DMS114 treated with DMSO at 0.1 percent for 48 hours (cell line): ENCODE results near the gene SLITRK4.

ENCODE experiments used
- DNase-seq: peaks from one replicate; lab custom pipeline; 2025; ENCODE audit not compliant: unreplicated experiment; lab: John Stamatoyannopoulos, UW

The SLITRK4 gene

GRCh38 chrX:143635915-143636314 lies at the start of gene SLITRK4:
Gene SLITRK4, minus strand, starts transcription at chrX:143636101. Its CDS starts 4,993 bp downstream, at chrX:143631108.
- DNase-seq: no peak

DNA sequence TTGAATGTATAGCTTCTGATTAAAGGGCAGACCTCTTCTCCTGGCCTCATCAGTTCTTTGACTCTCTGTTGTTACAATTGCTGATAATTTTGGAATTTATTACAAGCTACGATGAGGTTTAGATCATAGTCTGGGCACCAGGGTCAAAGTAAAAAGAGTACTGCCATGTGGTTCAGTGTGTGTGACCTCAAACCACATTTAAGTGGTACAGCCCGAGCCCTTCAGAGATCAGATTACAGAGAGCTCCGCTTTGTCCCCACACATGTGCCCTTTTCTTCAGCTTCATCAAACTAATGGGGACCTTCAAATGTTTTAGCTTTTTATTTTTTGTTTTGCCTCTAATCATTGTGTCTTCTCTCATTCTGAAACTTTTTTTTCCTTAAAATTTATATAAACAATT lies 47.6 kb upstream of the SLITRK4 start:
- no peak for DNase-seq

DNA sequence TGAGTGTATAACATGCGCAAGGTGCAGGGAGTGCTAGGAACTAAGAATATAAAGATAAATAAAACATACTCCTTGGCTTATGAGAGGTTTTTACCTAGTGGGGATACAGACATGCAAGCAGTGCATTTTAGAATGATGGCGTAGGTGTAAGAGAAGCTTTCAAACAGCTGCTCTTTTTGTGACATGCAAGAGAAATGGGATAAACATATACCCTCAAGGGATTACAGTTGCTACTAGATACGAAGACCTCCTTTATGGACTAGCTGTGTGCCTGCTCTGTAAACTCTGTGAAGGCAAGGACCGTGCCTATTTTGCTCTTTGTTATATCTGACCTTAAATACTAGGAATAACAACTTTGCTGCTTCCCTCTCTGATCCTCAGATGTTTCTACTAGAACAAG lies 39.0 kb upstream of the SLITRK4 start:
- no peak for DNase-seq

DNA sequence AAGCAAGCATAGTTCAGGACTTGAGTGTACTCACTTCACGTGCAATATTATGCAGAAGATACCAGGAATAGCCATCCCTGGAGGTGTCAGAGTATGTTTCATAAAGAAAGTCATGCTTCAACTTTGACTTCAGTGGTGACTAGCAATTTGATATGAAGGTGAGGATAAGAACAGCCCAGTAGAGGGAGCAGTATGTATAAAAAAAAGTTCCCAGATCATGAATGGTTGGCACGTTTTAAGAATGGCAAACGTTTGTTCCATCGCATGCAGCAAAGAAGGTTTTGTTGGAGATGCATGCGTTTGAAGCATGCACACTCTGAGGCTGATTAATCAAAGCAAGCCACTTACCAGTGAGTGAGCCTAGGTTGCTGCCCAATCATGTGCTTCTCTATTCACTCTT lies 33.5 kb upstream of the SLITRK4 start:
- DNase-seq: no peak

GRCh38 chrX:143664302-143664701 lies 28.4 kb upstream of the SLITRK4 start:
- DNase-seq: no peak

DNA sequence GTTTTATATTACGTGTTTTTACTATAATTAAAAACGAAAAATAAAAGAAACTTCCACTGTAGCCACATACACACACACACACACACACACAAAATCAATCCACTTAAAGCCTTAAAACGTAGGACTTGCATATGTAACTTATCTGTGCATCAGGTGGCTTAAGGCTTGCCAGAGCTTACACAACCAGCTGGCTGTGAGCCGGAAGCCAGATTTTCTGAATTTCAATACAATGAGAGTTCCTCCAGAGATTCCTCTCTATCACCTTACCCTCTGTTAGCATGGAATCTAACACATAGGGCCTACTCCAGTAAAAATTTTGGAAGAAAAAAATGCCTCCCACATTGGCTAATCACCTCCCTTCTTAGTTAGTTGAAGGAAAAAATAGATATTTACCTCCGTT lies 27.9 kb upstream of the SLITRK4 start:
- no peak for DNase-seq

DNA sequence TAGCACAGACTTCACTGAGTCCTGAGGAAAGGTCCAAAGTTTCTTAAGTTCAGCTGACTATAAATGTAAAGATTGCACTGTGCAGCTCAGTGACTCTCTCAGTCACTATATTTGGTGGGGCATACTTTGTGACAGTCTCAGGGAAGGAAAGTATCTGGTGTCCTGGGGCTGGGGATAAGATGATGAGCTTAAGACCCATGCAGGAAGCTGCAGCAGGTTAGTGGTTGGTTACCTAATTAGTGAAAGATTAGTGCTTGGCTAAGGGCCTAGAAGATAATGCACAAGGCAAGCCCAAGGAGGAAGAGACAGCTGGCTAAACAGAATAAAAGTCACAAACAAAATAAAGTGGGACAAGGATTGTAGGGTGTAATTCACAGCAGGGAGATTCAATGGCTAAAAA lies 25.4 kb upstream of the SLITRK4 start:
- DNase-seq: no peak

DNA sequence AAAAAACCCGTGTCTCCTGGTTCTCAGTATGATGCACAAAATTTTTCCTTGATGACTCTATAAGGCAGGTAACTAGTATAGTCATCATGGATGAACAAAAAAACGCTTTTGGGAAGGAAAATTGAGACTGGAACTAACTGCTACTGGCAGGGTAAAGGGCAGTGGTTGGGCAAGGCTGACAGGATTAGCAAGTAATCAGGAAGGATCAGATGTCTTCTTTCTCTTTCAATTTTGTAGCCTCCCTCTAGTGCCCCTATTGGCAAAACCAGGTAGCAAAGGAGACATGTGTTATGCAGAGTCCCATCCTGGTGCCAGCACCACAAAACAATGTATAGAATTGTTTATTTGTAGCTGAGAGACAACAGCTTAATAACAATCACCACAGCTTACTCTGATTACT lies 12.8 kb upstream of the SLITRK4 start:
- DNase-seq: no peak

DNA sequence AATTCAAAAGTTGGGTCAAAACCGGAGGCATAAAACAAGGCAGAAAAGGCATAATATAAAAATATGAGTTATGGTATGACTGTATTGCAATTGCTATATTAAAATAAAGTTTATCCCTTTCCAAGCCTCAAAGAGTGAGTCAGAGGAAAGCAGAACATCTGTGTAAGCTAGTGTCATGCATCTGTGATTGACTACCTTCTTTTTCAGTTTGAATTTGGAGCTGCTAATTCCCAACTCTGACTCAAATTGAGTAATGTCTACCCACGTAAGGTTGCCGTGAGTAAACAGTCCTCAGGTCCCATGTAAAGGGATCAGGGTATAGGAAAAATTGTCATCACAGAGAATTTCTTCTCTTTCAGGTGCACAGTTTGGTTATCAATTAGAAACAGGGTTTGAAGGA lies 6.5 kb upstream of the SLITRK4 start:
- no peak for DNase-seq

DNA sequence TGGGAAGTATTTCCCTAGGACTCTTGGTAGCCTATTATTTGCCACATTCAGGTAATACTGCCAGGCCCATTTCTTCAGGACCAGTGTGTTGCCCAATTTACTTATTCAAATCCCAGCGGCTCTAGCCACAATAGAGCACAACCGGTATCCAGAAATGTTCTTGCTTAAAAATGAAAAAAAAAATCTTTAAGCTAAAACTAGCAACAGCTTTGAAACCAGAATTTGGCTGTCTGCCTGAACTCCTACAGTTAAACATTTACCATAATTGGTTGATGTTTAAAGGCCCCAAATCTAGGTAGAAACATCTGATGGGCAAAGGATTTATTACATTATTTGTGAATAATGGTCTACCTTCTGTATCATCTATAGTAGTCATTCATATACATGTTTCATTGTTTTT lies 930 bp upstream of the SLITRK4 start:
- no peak for DNase-seq

DNA sequence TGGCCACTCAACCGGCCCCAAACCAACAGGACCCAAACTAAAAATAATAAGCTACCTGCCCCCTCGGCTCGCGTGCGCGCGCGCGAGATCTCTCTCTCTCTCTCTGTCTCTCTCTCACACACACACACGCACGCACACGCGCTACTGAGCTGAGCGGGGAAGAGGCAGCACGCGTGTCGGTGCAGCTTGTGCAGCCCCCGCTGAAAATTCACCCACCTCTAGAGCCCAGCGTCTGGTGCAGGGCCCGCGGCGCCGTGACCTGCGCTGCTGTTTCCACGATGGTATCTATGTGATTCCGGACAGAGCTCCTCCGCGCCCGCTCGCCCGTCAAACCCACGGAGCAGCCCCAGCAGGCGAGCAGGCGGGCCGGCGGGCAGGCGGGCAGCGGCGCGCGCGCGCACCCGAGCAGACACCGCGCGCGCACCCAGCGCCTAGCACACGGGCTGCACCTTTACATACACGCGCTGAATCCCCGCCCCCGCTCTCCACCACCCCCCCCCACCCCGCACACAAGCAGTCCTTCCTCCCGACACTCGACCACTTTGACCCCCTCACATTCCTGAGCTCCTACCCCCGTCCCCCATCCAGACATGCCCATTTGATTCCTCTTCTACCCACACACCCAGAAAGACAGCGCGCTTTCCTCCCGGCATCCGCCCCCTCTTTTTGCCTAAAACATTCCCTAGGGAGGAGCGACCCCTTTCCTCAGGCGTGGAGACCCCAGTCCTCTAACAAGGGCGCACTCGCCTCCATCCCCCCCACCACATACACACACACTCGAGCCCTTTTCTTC lies 1.0 kb downstream of the SLITRK4 start:
- no peak for DNase-seq

GRCh38 chrX:143634309-143634662 lies 1.6 kb downstream of the SLITRK4 start:
- no peak for DNase-seq

- no peak for DNase-seq
Measured at GRCh38 chrX:143633461-143634308, 2.2 kb downstream of the SLITRK4 start.

GRCh38 chrX:143632625-143633410 lies 3.1 kb downstream of the SLITRK4 start:
- DNase-seq: no peak

DNA sequence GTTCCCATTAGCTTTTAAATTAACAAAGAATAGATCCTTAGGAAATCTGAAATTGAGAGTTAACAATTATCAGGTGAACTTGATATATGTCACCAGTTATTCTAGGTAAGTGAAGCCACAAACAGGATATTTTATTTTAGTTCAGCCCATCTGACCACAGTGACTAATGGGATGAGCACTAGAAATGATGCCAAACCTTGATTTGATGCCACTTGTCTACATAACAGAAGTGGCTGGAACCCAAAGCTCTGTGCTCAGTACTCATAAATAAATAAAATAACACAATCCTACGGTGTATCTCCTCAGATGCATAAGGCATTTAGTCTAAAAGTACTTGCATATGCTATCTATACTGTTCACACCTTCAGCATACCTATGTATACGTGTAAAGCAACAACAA lies 12.2 kb downstream of the SLITRK4 start:
- no peak for DNase-seq

GRCh38 chrX:143621276-143621675 lies 14.6 kb downstream of the SLITRK4 start:
- no peak for DNase-seq

GRCh38 chrX:143615851-143616250 lies 20.1 kb downstream of the SLITRK4 start:
- no peak for DNase-seq

DNA sequence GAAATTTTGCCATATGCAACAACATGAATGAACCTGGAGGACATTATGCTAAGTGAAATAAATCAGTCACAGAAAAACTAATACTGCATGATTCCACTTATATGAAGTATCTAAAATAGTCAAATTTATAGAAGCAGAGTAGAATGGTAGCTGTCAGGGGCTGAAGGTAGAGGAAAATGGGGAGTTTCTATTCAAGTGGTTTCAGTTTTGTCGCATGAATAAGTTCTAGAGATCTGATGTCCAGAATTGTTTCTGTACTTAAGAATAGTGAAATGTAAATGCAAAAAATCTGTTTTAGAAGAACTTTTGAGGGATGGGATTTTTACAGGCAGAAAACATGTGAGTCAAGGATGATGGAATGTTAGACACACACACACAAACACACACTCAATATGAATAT lies 34.1 kb downstream of the SLITRK4 start:
- no peak for DNase-seq

GRCh38 chrX:143581240-143581639 lies 54.7 kb downstream of the SLITRK4 start:
- no peak for DNase-seq

GRCh38 chrX:143580266-143580665 lies 55.6 kb downstream of the SLITRK4 start:
- DNase-seq: no peak
